ENCODE results near the gene PSIP1. TPM values are rescaled to one million over a fixed set of nuclear protein-coding genes. Genes with fewer than 3 reads are reported as not detected.

The PSIP1 gene
- total RNA-seq, 4 donors from 2014 or later: 97.1 to 112 (median 102) TPM

DNA sequence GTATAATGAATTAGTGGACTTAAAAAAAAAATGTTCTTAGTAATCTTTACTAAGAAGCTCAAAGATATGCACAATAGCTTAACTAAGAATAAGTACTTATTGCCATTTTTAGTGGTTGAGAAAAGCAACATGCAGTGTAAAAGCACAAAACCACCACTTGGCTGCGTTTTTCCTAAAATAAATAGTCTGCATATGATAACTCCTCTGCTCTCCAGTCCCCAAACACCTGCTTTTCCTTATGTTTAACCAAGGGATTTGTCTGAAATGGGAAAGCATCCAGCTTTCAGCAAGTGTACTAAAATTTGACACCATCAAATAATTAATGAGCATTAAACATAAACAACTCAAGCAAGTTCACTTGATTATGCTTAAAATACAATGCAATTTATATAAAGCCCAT, 41.4 kb downstream of the PSIP1 start:
- H3K27ac ChIP-seq: no peak overlapping the region
- no peaks in the 10 kb centered on the region for H3K9me3 ChIP-seq
- H3K4me1 ChIP-seq: no peaks in the 10 kb centered on the region
- intact Hi-C loops (cut with DNase I; ENCODE audit: low total_unique reads): no loop called here
- TF ChIP-seq, protein P1, sequence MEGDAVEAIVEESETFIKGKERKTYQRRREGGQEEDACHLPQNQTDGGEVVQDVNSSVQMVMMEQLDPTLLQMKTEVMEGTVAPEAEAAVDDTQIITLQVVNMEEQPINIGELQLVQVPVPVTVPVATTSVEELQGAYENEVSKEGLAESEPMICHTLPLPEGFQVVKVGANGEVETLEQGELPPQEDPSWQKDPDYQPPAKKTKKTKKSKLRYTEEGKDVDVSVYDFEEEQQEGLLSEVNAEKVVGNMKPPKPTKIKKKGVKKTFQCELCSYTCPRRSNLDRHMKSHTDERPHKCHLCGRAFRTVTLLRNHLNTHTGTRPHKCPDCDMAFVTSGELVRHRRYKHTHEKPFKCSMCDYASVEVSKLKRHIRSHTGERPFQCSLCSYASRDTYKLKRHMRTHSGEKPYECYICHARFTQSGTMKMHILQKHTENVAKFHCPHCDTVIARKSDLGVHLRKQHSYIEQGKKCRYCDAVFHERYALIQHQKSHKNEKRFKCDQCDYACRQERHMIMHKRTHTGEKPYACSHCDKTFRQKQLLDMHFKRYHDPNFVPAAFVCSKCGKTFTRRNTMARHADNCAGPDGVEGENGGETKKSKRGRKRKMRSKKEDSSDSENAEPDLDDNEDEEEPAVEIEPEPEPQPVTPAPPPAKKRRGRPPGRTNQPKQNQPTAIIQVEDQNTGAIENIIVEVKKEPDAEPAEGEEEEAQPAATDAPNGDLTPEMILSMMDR (IDR thresholded peaks at IDR 0.05): no peak
- TF ChIP-seq POLR2A (IDR thresholded peaks at IDR 0.05): no peak
- no peaks in the 10 kb centered on the region for H3K27me3 ChIP-seq
- no peak overlapping the region for H3K4me3 ChIP-seq
- no peak for DNase-seq
- no peaks in the 10 kb centered on the region for H3K36me3 ChIP-seq

DNA sequence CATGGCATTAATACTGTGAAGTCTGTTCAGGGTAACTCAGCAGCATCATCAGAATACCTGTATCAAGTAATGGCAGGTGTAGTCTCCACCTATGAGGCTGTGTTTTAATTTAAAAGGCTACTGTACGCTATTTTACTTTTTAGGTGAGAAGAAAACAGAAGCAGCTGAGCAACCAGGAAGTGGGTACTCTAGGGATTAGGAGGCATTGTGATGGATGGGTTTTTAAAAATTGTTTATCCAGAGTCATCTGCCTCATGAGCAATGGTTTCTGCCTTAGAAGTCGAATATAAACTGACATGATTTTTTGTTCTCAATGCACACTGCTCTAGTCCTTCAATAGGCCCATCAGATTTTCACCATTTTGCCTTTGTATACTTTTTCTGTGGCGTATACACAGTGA, 42.6 kb downstream of the PSIP1 start:
- H3K36me3 ChIP-seq: no peaks in the 10 kb centered on the region
- no peak overlapping the region for H3K4me3 ChIP-seq
- no peak overlapping the region for H3K27ac ChIP-seq
- DNase-seq: no peak
- H3K4me1 ChIP-seq: no peaks in the 10 kb centered on the region
- H3K9me3 ChIP-seq: no peaks in the 10 kb centered on the region
- intact Hi-C loops (cut with DNase I; ENCODE audit: low total_unique reads): no loop called here
- TF ChIP-seq, protein P1 (IDR thresholded peaks at IDR 0.05): no peak
- TF ChIP-seq POLR2A (IDR thresholded peaks at IDR 0.05): no peak
- no peaks in the 10 kb centered on the region for H3K27me3 ChIP-seq

DNA sequence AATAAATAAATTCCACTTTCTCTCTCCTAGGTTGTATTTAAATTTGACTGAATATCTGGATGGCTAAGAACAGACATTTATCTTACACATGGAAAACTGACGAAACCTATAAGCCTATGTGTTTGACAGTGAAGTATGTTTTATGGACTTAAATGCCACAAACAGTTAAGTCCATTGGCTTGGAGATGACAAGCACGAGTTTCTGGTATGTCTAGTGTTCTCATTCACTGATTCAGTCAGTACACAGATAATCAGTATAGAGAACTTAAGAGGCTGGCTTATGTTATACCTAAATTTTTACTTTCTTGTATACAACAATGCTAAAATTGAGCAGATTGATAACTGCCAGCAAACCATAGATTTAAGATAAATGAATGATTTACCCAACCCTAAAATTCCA, 49.2 kb downstream of the PSIP1 start:
- intact Hi-C loops (cut with DNase I; ENCODE audit: low total_unique reads): no loop called here
- Histone ChIP-seq H3K27ac (no peak overlapping the region), H3K36me3 (no peaks in the 10 kb centered on the region)

DNA sequence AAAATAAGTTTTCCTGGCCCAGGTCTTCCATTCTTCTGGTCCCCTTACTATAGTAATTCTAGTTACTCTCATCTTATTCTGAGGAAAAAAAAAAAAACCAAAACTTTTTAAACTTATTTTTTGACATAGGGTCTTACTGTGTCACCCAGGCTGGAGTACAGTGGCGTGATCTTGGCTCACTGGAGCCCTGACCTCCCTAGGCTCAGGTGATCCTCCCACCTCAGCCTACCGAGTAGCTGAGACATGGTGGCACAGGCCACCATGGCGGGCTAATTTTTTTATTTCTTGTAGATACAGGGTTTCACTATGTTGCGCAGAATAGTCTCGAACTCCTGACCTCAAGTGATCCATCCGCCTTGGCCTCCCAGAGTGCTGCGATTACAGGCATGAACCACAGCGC, 49.7 kb downstream of the PSIP1 start:
- no peak for TF ChIP-seq POLR2A (IDR thresholded peaks at IDR 0.05)
- TF ChIP-seq, protein P1 (IDR thresholded peaks at IDR 0.05): no peak
- no peak overlapping the region for H3K4me3 ChIP-seq
- no peak for DNase-seq
- intact Hi-C loops (cut with DNase I; ENCODE audit: low total_unique reads): no loop called here
- no peaks in the 10 kb centered on the region for H3K36me3 ChIP-seq
- no peak overlapping the region for H3K27ac ChIP-seq
- no peaks in the 10 kb centered on the region for H3K9me3 ChIP-seq
- H3K27me3 ChIP-seq: no peaks in the 10 kb centered on the region
- no peaks in the 10 kb centered on the region for H3K4me1 ChIP-seq

More for the DNA sequence above, 49.2 kb downstream of the PSIP1 start:
- TF ChIP-seq, protein P1 (IDR thresholded peaks at IDR 0.05): no peak
- TF ChIP-seq POLR2A (IDR thresholded peaks at IDR 0.05): no peak
- Histone ChIP-seq H3K9me3 (no peaks in the 10 kb centered on the region), H3K4me1 (no peaks in the 10 kb centered on the region), H3K4me3 (no peak overlapping the region), H3K27me3 (no peaks in the 10 kb centered on the region)
- DNase-seq: no peak

DNA sequence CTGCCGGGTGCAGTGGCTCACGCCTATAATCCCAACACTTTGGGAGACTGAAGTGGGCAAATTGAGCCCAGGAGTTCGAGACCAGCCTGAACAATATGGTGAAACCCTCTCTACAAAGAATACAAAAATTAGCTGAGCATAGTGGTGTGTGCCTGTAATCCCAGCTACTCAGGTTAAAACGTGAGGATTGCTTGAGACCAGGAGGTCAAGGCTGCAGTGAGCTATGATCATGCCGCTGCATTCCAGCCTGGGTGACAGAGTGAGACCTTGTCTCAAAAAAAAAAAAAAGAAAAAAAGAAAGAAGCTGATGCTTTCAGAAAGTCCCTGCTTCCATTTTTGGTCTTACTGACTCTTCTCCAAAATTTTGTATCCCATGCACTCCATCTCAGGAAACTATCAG, 56.8 kb downstream of the PSIP1 start:
- Histone ChIP-seq H3K9me3 (no peaks in the 10 kb centered on the region), H3K27me3 (no peaks in the 10 kb centered on the region), H3K27ac (no peak overlapping the region), H3K4me3 (no peak overlapping the region), H3K36me3 (no peaks in the 10 kb centered on the region), H3K4me1 (no peaks in the 10 kb centered on the region)
- DNase-seq: no peak
- intact Hi-C loops (cut with DNase I; ENCODE audit: low total_unique reads): no loop called here
- TF ChIP-seq, protein P1 (IDR thresholded peaks at IDR 0.05): no peak
- no peak for TF ChIP-seq POLR2A (IDR thresholded peaks at IDR 0.05)
